GM23338 (cell line): ENCODE data around the gene SFRP2. TPM values are rescaled to one million over a fixed set of nuclear protein-coding genes. Genes with fewer than 3 reads are reported as not detected.

Experiments used
- ATAC-seq: fragments of 200-7000 bp; cut with Tn5 transposase; 3 replicates; pipeline ENCODE4 v1.9.1; 2020
- DNase-seq: peaks from one replicate; pipeline ENCODE4 v3.0.0-alpha.2; 2015; ENCODE audit warnings: low spot score
- H2AFZ ChIP-seq: fragments of 200-600 bp; sonication (generic); 2 replicates; pipeline ENCODE4 v1.8.0; 2016; ENCODE audit warnings: antibody characterized with exemption, mild to moderate bottlenecking, moderate library complexity
- H3F3A ChIP-seq: fragments of 200-600 bp; sonication (generic); replicated peaks from 2 replicates; pipeline ENCODE4 v1.8.0; 2017; ENCODE audit warnings: antibody characterized with exemption, mixed run types, low read depth
- H3K27ac ChIP-seq: fragments of 200-600 bp; sonication (generic); 2 replicates; pipeline ENCODE4 v1.6.1; 2016; ENCODE audit warnings: low read depth
- H3K27me3 ChIP-seq: fragments of 200-600 bp; sonication (generic); 2 replicates; pipeline ENCODE4 v1.8.0; 2016; ENCODE audit warnings: mild to moderate bottlenecking, mixed run types, moderate library complexity; ENCODE audit not compliant: insufficient read depth
- H3K36me3 ChIP-seq: fragments of 200-600 bp; sonication (generic); 2 replicates; pipeline ENCODE4 v1.8.0; 2016; ENCODE audit warnings: mild to moderate bottlenecking; ENCODE audit not compliant: insufficient read depth
- H3K4me1 ChIP-seq: fragments of 200-600 bp; sonication (generic); 2 replicates; pipeline ENCODE4 v1.8.0; 2016; ENCODE audit warnings: mild to moderate bottlenecking, moderate library complexity; ENCODE audit not compliant: insufficient read depth
- H3K4me2 ChIP-seq: fragments of 200-600 bp; sonication (generic); 2 replicates; pipeline ENCODE4 v1.7.1; 2017; ENCODE audit warnings: mixed run types
- H3K4me3 ChIP-seq: fragments of 200-600 bp; sonication (generic); 2 replicates; pipeline ENCODE4 v1.6.1; 2016; ENCODE audit warnings: mixed run types
- H3K79me2 ChIP-seq: fragments of 200-600 bp; sonication (generic); replicated peaks from 2 replicates; pipeline ENCODE4 v1.8.0; 2017; ENCODE audit warnings: mild to moderate bottlenecking; ENCODE audit not compliant: insufficient read depth
- H3K9me2 ChIP-seq: fragments of 200-600 bp; sonication (generic); 2 replicates; pipeline ENCODE4 v1.8.0; 2017; ENCODE audit not compliant: insufficient read depth
- H4K20me1 ChIP-seq: fragments of 200-600 bp; sonication (generic); replicated peaks from 2 replicates; pipeline ENCODE4 v1.8.0; 2017; ENCODE audit warnings: mild to moderate bottlenecking; ENCODE audit not compliant: insufficient read depth
- H3K27ac Mint-ChIP-seq: 2 replicates; pipeline ENCODE4 v1.8.0; 2020; ENCODE audit warnings: inconsistent platforms, mild to moderate bottlenecking, moderate library complexity, mixed read lengths
- H3K27me3 Mint-ChIP-seq: 3 replicates; pipeline ENCODE4 v1.8.0; 2022; ENCODE audit warnings: low read depth, mild to moderate bottlenecking, moderate library complexity, mixed read lengths, inconsistent platforms; ENCODE audit not compliant: insufficient read depth, poor library complexity
- H3K36me3 Mint-ChIP-seq: 3 replicates; pipeline ENCODE4 v1.8.0; 2021; ENCODE audit warnings: low read depth, mild to moderate bottlenecking, inconsistent platforms, moderate library complexity, mixed read lengths
- H3K4me1 Mint-ChIP-seq: 3 replicates; pipeline ENCODE4 v1.8.0; 2020; ENCODE audit warnings: mild to moderate bottlenecking, inconsistent platforms, mixed read lengths
- H3K4me3 Mint-ChIP-seq: 3 replicates; pipeline ENCODE4 v1.8.0; 2021; ENCODE audit warnings: moderate library complexity, mild to moderate bottlenecking, inconsistent platforms, mixed read lengths
- H3K9me3 Mint-ChIP-seq: 3 replicates; pipeline ENCODE4 v1.8.0; 2020; ENCODE audit warnings: moderate library complexity, mild to moderate bottlenecking, inconsistent platforms, mixed read lengths
- CREB1 ChIP-seq: fragments of 250-450 bp; sonication (Bioruptor Pico); IDR thresholded peaks from 2 replicates; pipeline ENCODE4 v1.5.0; 2020; ENCODE audit warnings: low read depth, mild to moderate bottlenecking, moderate library complexity
- EZH2 ChIP-seq: fragments of 200-600 bp; sonication (generic); IDR thresholded peaks from one replicate; pipeline ENCODE4 v1.8.0; 2017; ENCODE audit warnings: antibody characterized with exemption, mild to moderate bottlenecking, low read depth; ENCODE audit not compliant: unreplicated experiment
- JUNB ChIP-seq: IDR thresholded peaks from one replicate; pipeline ENCODE4 v1.6.1; 2016; ENCODE audit warnings: antibody characterized with exemption; ENCODE audit not compliant: unreplicated experiment
- ZNF114 ChIP-seq: fragments of 250-450 bp; sonication (Bioruptor Pico); IDR thresholded peaks from 2 replicates; pipeline ENCODE4 v1.5.0; 2020; ENCODE audit warnings: mild to moderate bottlenecking, moderate library complexity
- ZNF462 ChIP-seq: fragments of 250-450 bp; sonication (Bioruptor Pico); IDR thresholded peaks from 2 replicates; pipeline ENCODE4 v1.5.0; 2020; ENCODE audit warnings: mild to moderate bottlenecking, moderate library complexity
- polyA plus RNA-seq: library from polyadenylated mRNA; unstranded; fragments of >200 nt; fragmentation: Nextera tagmentation; extraction: Ambion mirVana; gene quantifications from 2 replicates; pipeline ENCODE4 v1.2.1, GENCODE V29; 2016
- total RNA-seq: library from RNA; depleted of rRNA; stranded (reverse); fragments of >200 nt; shearing (Covaris generic); gene quantifications from 2 replicates; pipeline ENCODE4 v1.2.3, GENCODE V29; 2014

The SFRP2 gene
- total and polyA plus RNA-seq, 2 experiments from 2014 or later: 219 to 286 TPM

GRCh38 chr4:153784166-153784699 is 4.7 kb downstream of the SFRP2 start:
- H3K4me3 ChIP-seq: no peak overlapping the region
- H3K36me3 Mint-ChIP-seq: peaks cover 89% of the 10 kb centered on the region
- H3K79me2 ChIP-seq: peaks cover 47% of the 10 kb centered on the region
- peak overlapping the region; percentile 99 for H3K4me3 Mint-ChIP-seq
- no peaks in the 10 kb centered on the region for H3K27me3 ChIP-seq
- H3K4me2 ChIP-seq: peak overlapping the region; percentile 20; the same call in 1 of the 2 replicates
- H3K36me3 ChIP-seq: peaks cover 35% of the 10 kb centered on the region; the same call in 1 of the 2 replicates
- no peak overlapping the region for H3K27ac ChIP-seq
- TF ChIP-seq CREB1: no peak
- no peak for TF ChIP-seq ZNF462 (CRISPR knock-in tag)
- peaks cover 55% of the 10 kb centered on the region for H3K4me1 Mint-ChIP-seq
- H4K20me1 ChIP-seq: peaks cover 33% of the 10 kb centered on the region
- DNase-seq: no peak
- H3F3A ChIP-seq: no peaks in the 10 kb centered on the region
- H3K4me1 ChIP-seq: peaks cover 36% of the 10 kb centered on the region
- no peak overlapping the region for H2AFZ ChIP-seq
- ATAC-seq: no peak
- no peaks in the 10 kb centered on the region for H3K9me2 ChIP-seq
- no peaks in the 10 kb centered on the region; the same call in 2 of the 3 replicates for H3K9me3 Mint-ChIP-seq
- peaks cover 20% of the 10 kb centered on the region for H3K27me3 Mint-ChIP-seq
- H3K27ac Mint-ChIP-seq: no peak overlapping the region

- peaks cover 27% of the 10 kb centered on the region for H4K20me1 ChIP-seq
- peaks cover 55% of the 10 kb centered on the region for H3K4me1 Mint-ChIP-seq
- peak overlapping the region; percentile 45; the same call in 2 of the 3 replicates for H3K4me3 Mint-ChIP-seq
- TF ChIP-seq ZNF114 (CRISPR knock-in tag) (no peak), EZH2 (no peak), ZNF462 (CRISPR knock-in tag) (no peak), JUNB (no peak), CREB1 (no peak)
These were observed 6.3 kb downstream of the SFRP2 start for GRCh38 chr4:153782581-153782980.

More at GRCh38 chr4:153782581-153782980, 6.3 kb downstream of the SFRP2 start:
- Mint-ChIP-seq H3K9me3 (no peaks in the 10 kb centered on the region; the same call in 2 of the 3 replicates), H3K27me3 (peaks cover 9% of the 10 kb centered on the region), H3K27ac (peak overlapping the region; percentile 55), H3K36me3 (peaks cover 88% of the 10 kb centered on the region)
- H3K4me1 ChIP-seq: peaks cover 36% of the 10 kb centered on the region
- H3K79me2 ChIP-seq: peaks cover 34% of the 10 kb centered on the region
- H3F3A ChIP-seq: no peaks in the 10 kb centered on the region
- H3K4me3 ChIP-seq: 0 out of 2 replicates have a peak overlapping the region, but pooled peaks have one; percentile 5
- H2AFZ ChIP-seq: no peak overlapping the region
- ATAC-seq (no peak), DNase-seq (no peak)
- no peaks in the 10 kb centered on the region for H3K27me3 ChIP-seq
- H3K4me2 ChIP-seq: peak overlapping the region; percentile 16; the same call in 1 of the 2 replicates
- peaks cover 35% of the 10 kb centered on the region; the same call in 1 of the 2 replicates for H3K36me3 ChIP-seq
- H3K27ac ChIP-seq: peak overlapping the region; percentile 55
- no peaks in the 10 kb centered on the region for H3K9me2 ChIP-seq
